Measurements from ENCODE around the gene CD40.

Gene CD40

GRCh38 chr20:46076806-46077205 lies 41.3 kb upstream of the CD40 start:
- DNase-seq (ENCODE audit: low read depth) = no peak
- no peak overlapping the region for H3K4me3 ChIP-seq (ENCODE audit: low read depth, low read length)
- TF ChIP-seq CTCF (conservative IDR thresholded peaks at IDR 0.05; ENCODE audit: low read depth, low read length) = no peak

- no peak for DNase-seq (ENCODE audit: low read depth)
- no peak for TF ChIP-seq CTCF (conservative IDR thresholded peaks at IDR 0.05; ENCODE audit: low read depth, low read length)
- H3K4me3 ChIP-seq (ENCODE audit: low read depth, low read length) = no peak overlapping the region
Observed at GRCh38 chr20:46077642-46078305, 40.3 kb upstream of the CD40 start.

DNA sequence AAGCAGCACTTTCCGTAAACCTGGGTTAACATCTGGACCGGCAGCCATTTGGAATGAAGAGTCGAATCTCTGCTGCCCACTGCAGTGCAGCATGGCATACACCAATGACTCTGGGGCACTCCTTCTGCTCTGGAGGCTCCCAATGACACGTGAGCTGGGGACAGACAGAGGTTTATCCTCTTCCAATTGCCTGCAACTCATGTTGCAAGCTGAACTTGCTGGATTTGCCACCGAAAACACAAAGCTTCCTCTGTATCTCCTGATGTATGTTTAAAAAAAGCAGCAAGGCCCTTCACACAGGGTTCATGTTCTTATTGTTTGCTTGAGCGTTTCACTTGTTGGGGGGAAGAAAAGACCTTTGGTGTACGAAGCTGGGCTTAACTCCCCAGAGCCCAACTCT lies 39.2 kb upstream of the CD40 start:
- no peak for TF ChIP-seq CTCF (conservative IDR thresholded peaks at IDR 0.05; ENCODE audit: low read depth, low read length)
- DNase-seq (ENCODE audit: low read depth) = no peak
- no peak overlapping the region for H3K4me3 ChIP-seq (ENCODE audit: low read depth, low read length)

GRCh38 chr20:46081074-46081473 lies 37.0 kb upstream of the CD40 start:
- DNase-seq (ENCODE audit: low read depth) = no peak
- TF ChIP-seq CTCF (conservative IDR thresholded peaks at IDR 0.05; ENCODE audit: low read depth, low read length) = no peak
- H3K4me3 ChIP-seq (ENCODE audit: low read depth, low read length) = no peak overlapping the region

GRCh38 chr20:46083101-46083500 lies 35.0 kb upstream of the CD40 start:
- H3K4me3 ChIP-seq (ENCODE audit: low read depth, low read length) = no peak overlapping the region
- DNase-seq (ENCODE audit: low read depth) = no peak
- no peak for TF ChIP-seq CTCF (conservative IDR thresholded peaks at IDR 0.05; ENCODE audit: low read depth, low read length)

DNA sequence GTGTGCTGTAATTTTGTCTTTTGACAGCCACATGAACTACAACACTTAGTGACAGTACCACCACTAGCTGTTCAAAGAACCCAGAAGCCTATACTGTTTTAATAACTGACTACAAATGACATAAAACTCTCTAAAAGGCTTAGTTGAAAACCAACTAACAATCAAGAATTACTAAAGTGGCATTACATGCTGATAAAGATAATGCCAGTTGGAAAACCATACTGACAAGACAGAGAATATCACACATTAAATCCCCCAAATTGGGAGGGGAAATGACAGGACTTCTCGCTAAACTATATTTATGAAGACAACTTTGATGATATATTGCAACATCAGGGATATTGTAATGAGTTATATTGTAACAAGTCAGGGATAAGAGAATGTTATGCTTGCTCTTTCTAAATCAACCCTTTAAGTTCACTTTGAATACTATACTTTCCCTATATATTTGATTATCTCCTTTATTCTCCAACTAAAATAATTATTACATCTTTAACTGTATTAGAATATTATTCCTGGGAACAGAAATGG lies 34.5 kb upstream of the CD40 start:
- TF ChIP-seq CTCF (conservative IDR thresholded peaks at IDR 0.05; ENCODE audit: low read depth, low read length) = no peak
- no peak overlapping the region for H3K4me3 ChIP-seq (ENCODE audit: low read depth, low read length)
- DNase-seq (ENCODE audit: low read depth) = no peak

- no peak for TF ChIP-seq CTCF (conservative IDR thresholded peaks at IDR 0.05; ENCODE audit: low read depth, low read length)
- no peak overlapping the region for H3K4me3 ChIP-seq (ENCODE audit: low read depth, low read length)
- DNase-seq (ENCODE audit: low read depth) = no peak
Observed at GRCh38 chr20:46084805-46085178, 33.3 kb upstream of the CD40 start.
